GM19328 (cell line): ENCODE measurements around the gene NRTN.
"Not testable (repeated sequence)": the region's sequence is repeated elsewhere in the genome, so short reads cannot be mapped to it uniquely, and the experiment has no call there.

Source experiments
- ATAC-seq: cut with Tn5 transposase; IDR thresholded peaks from one replicate; pipeline ENCODE4 v1.9.1; 2021; ENCODE audit warnings: mild to moderate bottlenecking, moderate library complexity; ENCODE audit not compliant: unreplicated experiment

NRTN gene

DNA sequence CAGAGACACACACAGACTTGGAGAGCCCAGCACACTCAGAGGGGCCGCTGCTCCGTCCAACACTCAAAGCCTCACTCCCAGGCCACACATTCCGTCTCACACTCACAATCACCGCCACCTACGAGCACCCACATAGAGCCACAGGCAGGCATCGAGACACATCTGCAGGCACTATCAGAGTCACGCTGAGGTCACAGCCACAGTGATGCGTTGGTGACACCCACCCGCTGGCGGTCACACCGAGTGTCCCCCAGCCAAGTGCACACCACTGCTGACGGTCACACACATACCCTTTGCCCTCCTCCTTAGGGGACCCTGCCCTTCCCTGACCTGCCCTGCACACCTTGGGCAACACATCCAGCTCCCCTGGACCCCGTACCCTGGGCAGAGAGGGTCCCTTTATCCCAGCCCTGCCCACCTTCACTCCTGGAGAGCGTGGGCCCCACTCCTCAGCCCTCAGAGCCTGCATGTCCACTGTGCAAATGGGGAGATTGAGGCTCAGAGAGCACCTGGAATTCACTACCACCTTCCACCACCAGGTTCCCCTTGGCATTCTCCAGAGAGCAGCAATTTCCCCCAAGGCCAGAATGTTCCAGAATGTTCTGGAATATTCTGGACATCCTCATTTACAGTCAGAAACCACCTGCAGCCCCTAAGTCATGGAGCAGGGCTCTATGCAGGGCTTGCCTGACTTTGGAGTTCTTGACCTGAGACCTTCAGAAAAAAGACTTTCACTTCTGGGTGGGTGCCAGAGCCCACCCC is 60.0 kb downstream of the NRTN start:
- no peak for ATAC-seq

GRCh38 chr19:5865772-5866171 is 60.9 kb downstream of the NRTN start:
- ATAC-seq: no peak

DNA sequence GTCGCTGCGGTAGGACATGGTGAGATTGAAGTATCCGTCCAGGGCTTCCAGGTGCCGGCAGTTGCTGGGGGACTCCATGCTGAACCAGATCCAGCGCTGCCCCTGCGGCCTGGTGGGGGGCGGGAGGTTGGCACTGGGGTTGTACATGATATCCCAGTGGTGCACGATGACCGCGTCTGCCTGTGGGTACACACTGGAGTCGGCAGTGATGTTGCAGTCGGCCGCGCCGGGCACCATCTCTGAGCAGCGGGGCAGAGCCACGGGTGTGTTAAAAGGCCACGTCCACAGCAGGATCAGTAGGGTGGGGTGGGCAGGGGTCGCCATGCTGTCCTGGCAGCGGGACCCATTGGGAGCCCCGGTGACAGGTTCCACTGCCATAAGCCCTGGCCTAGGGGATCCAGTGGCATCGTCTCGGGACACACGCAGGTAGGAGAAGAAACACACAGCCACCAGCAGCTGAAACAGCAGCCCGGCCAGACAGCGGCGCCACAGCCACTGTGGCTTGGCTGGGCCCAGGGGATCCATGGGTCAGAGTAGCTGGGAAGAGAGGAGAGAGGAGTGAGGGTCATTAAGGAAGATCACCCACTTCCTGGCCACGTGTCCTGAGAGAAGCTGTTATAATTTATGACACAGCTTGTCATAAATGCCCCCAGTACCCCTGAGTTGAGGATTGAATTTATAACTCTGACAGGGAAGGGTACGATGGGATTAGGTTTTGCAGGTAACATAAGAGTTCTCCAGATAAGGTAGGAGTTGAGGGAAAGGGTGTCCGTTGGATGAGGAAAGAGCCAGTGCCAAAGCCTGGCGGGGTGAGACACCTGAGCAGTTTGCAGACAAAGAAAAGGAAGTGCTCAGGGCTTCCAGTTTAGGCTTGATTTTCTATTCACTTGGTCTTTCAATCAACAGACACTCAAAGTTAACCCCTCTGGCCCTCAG is 62.6 kb downstream of the NRTN start:
- ATAC-seq: no peak

GRCh38 chr19:5870986-5871394 is 66.1 kb downstream of the NRTN start:
- ATAC-seq: no peak

DNA sequence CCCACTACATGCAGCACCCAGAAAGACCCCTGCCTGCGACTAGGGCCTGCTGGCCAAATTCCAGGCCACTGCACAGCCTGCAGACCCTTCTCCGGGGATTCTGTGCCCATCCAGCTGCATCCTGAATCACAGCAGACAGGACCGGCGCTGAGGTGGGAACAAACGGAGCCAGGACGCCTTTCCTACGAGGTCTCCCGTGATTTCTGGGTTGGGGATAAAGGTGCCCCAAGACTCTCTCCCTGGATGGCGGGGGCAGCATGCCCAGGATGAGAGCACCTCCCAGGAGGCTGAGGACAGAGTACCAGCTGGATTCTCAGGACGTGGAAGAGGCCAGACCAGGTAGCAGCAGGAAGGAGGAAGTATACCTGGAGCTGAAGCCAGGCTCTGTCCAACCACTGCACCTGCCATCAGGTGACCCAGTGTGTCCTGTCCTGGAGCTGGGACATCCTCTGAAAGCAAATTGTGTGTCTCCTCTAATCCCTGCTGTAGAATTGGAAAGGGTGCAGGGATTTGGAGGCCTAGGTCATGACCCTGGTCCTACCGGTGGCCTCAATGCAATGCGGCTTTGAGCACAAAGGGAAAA is 68.8 kb downstream of the NRTN start:
- ATAC-seq: no peak

DNA sequence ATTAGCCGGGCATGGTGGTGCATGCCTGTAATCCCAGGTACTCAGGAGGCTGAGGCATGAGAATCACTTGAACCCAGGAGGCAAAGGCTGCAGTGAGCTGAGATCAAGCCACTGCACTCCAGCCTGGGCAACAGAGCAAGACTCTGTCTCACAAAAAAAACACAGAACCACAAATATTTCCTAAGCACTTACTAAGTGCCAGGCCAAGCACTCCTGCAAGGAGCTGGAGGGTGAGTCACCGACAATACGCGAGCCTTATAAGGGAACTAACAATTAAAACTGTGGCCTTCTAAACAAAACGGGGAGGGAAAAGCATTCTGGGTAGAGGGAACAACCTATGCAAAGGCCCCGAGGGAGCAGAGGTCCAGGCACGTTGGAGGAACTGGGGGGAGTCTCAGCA is 69.6 kb downstream of the NRTN start:
- not testable (repeated sequence) for ATAC-seq

- no peak for ATAC-seq
Observed at GRCh38 chr19:5877427-5877826, 72.6 kb downstream of the NRTN start.

DNA sequence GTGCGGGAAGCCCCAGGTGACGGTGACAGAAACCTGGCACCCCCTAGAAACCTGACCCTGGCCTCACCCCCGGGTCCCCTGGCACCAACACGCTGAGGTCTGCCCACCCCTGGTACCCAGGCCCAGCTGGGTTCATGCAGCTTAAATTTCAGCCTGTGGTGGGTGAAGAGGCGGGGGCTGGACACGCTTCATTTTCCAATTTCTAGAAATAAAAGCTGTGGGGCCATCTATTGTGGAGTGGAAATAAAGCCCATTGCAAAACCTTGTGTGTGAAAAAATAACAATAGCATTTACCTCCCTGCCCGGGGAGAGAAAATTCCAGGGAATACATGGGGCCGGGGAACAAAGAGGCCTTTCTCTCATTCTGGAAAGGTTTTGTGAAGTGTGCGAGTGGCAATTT is 73.0 kb downstream of the NRTN start:
- ATAC-seq: no peak
